Measurements from ENCODE around the gene RACGAP1.

Gene RACGAP1

DNA sequence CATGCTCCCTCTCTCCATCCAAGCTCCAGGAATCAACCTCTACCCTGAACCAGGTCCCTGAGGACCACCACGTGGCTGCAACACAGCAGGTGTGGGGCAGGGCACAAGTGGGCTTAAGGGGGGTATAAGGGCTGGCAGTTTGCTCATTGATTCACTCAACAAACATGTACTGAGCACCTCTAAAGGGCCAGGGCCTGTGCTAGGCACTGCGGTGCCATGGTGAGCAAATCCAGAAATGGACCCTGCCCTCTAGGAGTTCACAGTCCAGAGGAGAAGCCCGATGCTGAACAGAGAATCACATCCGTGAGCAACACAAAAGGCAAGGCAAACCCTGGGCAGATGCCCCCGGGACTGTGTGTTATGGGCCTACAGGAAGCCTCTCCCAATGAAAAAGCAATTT lies 81.2 kb downstream of the RACGAP1 start:
- Histone ChIP-seq H3K9me3 (ENCODE audit: insufficient read depth, low read depth, low read length) (no peaks in the 10 kb centered on the region), H4K91ac (ENCODE audit: low read depth, low read length) (no peak overlapping the region), H3K36me3 (ENCODE audit: control insufficient read depth in 1 of 2, insufficient read depth in 2 of 2, low read length in 2 of 2) (no peaks in the 10 kb centered on the region), H3K23ac (ENCODE audit: low read length) (no peak overlapping the region), H3K4me3 (ENCODE audit: low read depth, low read length) (no peak overlapping the region), H3K79me2 (ENCODE audit: control insufficient read depth, insufficient read depth, low read length, poor library complexity) (no peaks in the 10 kb centered on the region), H3K27ac (ENCODE audit: low read depth, low read length) (no peak overlapping the region), H3K4ac (ENCODE audit: low read depth, low read length) (no peak overlapping the region), H3K79me1 (ENCODE audit: low read length) (no peaks in the 10 kb centered on the region), H4K12ac (ENCODE audit: low read depth, low read length) (no peak overlapping the region), H3K14ac (ENCODE audit: low read length) (no peak overlapping the region), H2AK5ac (ENCODE audit: low read length) (no peak overlapping the region), H3K4me2 (ENCODE audit: low read length) (no peak overlapping the region), H4K8ac (ENCODE audit: low read depth, low read length) (no peak overlapping the region), H2AFZ (ENCODE audit: insufficient read depth, low read length, poor library complexity) (no peak overlapping the region), H3K18ac (ENCODE audit: low read length) (no peak overlapping the region), H2BK5ac (ENCODE audit: low read depth, low read length, poor library complexity) (no peak overlapping the region), H2BK12ac (ENCODE audit: low read length) (no peak overlapping the region), H2BK120ac (ENCODE audit: insufficient read depth, low read length, poor library complexity) (no peak overlapping the region), H3K9ac (ENCODE audit: low read length) (no peak overlapping the region), H3K4me1 (ENCODE audit: control insufficient read depth in 1 of 2, insufficient read depth in 2 of 2, low read length in 2 of 2) (peaks cover 0 to 2% of the 10 kb centered on the region in 2 experiments), H3K27me3 (ENCODE audit: insufficient read depth, low read length) (no peaks in the 10 kb centered on the region)
- no peak for DNase-seq
- no CpG with 5 or more reads among the region's 5 CpGs for WGBS (ENCODE audit: extremely low coverage, insufficient coverage, insufficient read length)

DNA sequence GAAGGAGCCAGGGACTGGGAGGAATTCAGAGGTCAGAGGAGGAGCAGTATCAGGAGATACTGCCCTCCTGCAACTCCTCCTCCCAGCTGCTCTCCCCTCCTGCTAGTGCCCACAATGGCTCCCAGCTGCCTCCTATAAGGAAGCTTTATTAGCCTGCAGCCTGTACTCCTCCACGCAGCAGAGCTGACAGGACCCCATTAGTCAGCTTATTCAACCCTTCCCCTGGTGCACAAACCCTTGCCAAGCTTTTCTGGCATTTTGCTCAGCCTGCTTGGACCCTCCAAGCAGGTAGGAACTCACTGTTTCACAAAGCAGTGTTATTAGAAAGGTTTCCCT lies 81.7 kb downstream of the RACGAP1 start:
- Histone ChIP-seq H3K4me2 (ENCODE audit: low read length) (no peak overlapping the region), H3K79me2 (ENCODE audit: control insufficient read depth, insufficient read depth, low read length, poor library complexity) (no peaks in the 10 kb centered on the region), H3K4ac (ENCODE audit: low read depth, low read length) (no peak overlapping the region), H3K14ac (ENCODE audit: low read length) (no peak overlapping the region), H2BK120ac (ENCODE audit: insufficient read depth, low read length, poor library complexity) (no peak overlapping the region), H3K9me3 (ENCODE audit: insufficient read depth, low read depth, low read length) (no peaks in the 10 kb centered on the region), H3K79me1 (ENCODE audit: low read length) (no peaks in the 10 kb centered on the region), H3K27ac (ENCODE audit: low read depth, low read length) (no peak overlapping the region), H4K8ac (ENCODE audit: low read depth, low read length) (no peak overlapping the region), H2BK5ac (ENCODE audit: low read depth, low read length, poor library complexity) (no peak overlapping the region), H3K27me3 (ENCODE audit: insufficient read depth, low read length) (no peaks in the 10 kb centered on the region), H3K36me3 (ENCODE audit: control insufficient read depth in 1 of 2, insufficient read depth in 2 of 2, low read length in 2 of 2) (no peaks in the 10 kb centered on the region), H3K4me3 (ENCODE audit: low read depth, low read length) (no peak overlapping the region), H3K23ac (ENCODE audit: low read length) (no peak overlapping the region), H2BK12ac (ENCODE audit: low read length) (no peak overlapping the region), H2AK5ac (ENCODE audit: low read length) (no peak overlapping the region), H4K91ac (ENCODE audit: low read depth, low read length) (no peak overlapping the region), H3K18ac (ENCODE audit: low read length) (no peak overlapping the region), H2AFZ (ENCODE audit: insufficient read depth, low read length, poor library complexity) (no peak overlapping the region), H3K9ac (ENCODE audit: low read length) (no peak overlapping the region), H3K4me1 (ENCODE audit: control insufficient read depth in 1 of 2, insufficient read depth in 2 of 2, low read length in 2 of 2) (peaks cover 0 to 2% of the 10 kb centered on the region in 2 experiments), H4K12ac (ENCODE audit: low read depth, low read length) (no peak overlapping the region)
- no peak for DNase-seq
- WGBS (ENCODE audit: extremely low coverage, insufficient coverage, insufficient read length): no CpG with 5 or more reads among the region's 1 CpG

DNA sequence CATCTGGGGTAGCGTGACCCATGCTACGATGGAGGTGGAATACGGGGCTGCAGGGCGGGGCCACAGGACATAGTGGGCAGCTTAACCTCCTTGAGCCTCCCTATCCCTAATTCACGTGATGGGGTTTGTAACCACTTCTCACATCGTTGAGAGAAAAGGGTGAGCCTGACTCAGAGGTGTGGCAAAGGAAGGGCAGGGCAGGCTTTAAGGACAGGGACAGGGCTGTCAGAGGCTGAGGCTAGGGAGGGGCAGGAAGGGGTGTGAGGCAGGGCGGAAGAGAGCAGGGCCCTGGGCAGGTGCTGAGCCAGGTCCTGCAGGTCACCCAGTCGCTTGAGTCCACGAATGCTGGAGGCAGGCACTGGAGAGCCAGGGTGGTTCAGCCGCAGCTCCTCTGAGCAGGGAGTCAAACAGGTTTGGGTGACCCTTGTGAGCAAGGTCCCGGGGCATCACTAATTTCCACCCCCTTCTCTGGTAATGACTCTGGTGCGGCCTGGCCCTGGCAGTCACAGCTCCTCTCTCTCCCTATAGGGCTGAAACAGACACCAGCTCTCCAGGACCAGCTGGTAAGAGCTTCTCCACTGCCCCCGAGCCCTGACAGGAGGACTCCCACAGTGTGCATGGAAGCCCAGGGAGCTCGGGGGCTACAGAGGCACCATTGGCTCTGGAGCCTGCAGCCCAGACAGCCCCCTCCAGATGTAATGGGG lies 82.2 kb downstream of the RACGAP1 start:
- Histone ChIP-seq H4K8ac (ENCODE audit: low read depth, low read length) (no peak overlapping the region), H2BK5ac (ENCODE audit: low read depth, low read length, poor library complexity) (no peak overlapping the region), H3K14ac (ENCODE audit: low read length) (no peak overlapping the region), H4K12ac (ENCODE audit: low read depth, low read length) (no peak overlapping the region), H3K79me2 (ENCODE audit: control insufficient read depth, insufficient read depth, low read length, poor library complexity) (no peaks in the 10 kb centered on the region), H3K18ac (ENCODE audit: low read length) (no peak overlapping the region), H3K4me3 (ENCODE audit: low read depth, low read length) (no peak overlapping the region), H3K27me3 (ENCODE audit: insufficient read depth, low read length) (no peaks in the 10 kb centered on the region), H4K91ac (ENCODE audit: low read depth, low read length) (no peak overlapping the region), H3K9me3 (ENCODE audit: insufficient read depth, low read depth, low read length) (no peaks in the 10 kb centered on the region), H3K4me1 (ENCODE audit: control insufficient read depth in 1 of 2, insufficient read depth in 2 of 2, low read length in 2 of 2) (peaks cover 0 to 2% of the 10 kb centered on the region in 2 experiments), H2BK12ac (ENCODE audit: low read length) (no peak overlapping the region), H3K9ac (ENCODE audit: low read length) (no peak overlapping the region), H2BK120ac (ENCODE audit: insufficient read depth, low read length, poor library complexity) (no peak overlapping the region), H3K23ac (ENCODE audit: low read length) (no peak overlapping the region), H3K27ac (ENCODE audit: low read depth, low read length) (no peak overlapping the region), H3K4ac (ENCODE audit: low read depth, low read length) (no peak overlapping the region), H3K36me3 (ENCODE audit: control insufficient read depth in 1 of 2, insufficient read depth in 2 of 2, low read length in 2 of 2) (no peaks in the 10 kb centered on the region), H2AFZ (ENCODE audit: insufficient read depth, low read length, poor library complexity) (no peak overlapping the region), H3K4me2 (ENCODE audit: low read length) (no peak overlapping the region), H3K79me1 (ENCODE audit: low read length) (no peaks in the 10 kb centered on the region), H2AK5ac (ENCODE audit: low read length) (no peak overlapping the region)
- WGBS (ENCODE audit: extremely low coverage, insufficient coverage, insufficient read length): no CpG with 5 or more reads among the region's 14 CpGs
- DNase-seq: no peak

DNA sequence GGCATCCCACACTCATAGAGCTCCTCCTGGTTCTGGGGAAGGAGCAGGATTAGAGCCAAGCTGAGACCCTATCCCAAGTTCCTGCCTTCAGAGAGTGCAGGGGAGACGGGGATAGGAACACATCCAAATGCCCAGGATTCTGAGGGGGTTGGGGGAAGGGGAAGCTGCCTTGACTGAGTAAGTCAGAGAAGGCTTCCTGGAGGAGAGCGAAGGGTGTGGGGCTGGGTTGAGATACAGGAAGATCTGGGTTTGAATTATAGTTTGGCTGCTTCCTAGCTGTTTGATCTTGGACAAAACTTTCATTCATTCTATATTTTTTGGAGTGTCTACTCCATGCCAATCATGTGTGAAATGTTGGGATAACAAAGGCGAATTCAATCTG lies 82.8 kb downstream of the RACGAP1 start:
- H4K91ac ChIP-seq (ENCODE audit: low read depth, low read length): no peak overlapping the region
- peaks cover 0 to 2% of the 10 kb centered on the region in 2 experiments for H3K4me1 ChIP-seq (ENCODE audit: control insufficient read depth in 1 of 2, insufficient read depth in 2 of 2, low read length in 2 of 2)
- no peak overlapping the region for H3K4me3 ChIP-seq (ENCODE audit: low read depth, low read length)
- H2BK12ac ChIP-seq (ENCODE audit: low read length): no peak overlapping the region
- no peak overlapping the region for H3K4me2 ChIP-seq (ENCODE audit: low read length)
- H3K9ac ChIP-seq (ENCODE audit: low read length): no peak overlapping the region
- no peaks in the 10 kb centered on the region for H3K9me3 ChIP-seq (ENCODE audit: insufficient read depth, low read depth, low read length)
- H3K4ac ChIP-seq (ENCODE audit: low read depth, low read length): no peak overlapping the region
- DNase-seq: no peak
- H2BK5ac ChIP-seq (ENCODE audit: low read depth, low read length, poor library complexity): no peak overlapping the region
- H3K27ac ChIP-seq (ENCODE audit: low read depth, low read length): no peak overlapping the region
- H3K27me3 ChIP-seq (ENCODE audit: insufficient read depth, low read length): no peaks in the 10 kb centered on the region
- no peaks in the 10 kb centered on the region for H3K36me3 ChIP-seq (ENCODE audit: control insufficient read depth in 1 of 2, insufficient read depth in 2 of 2, low read length in 2 of 2)
- H3K79me2 ChIP-seq (ENCODE audit: control insufficient read depth, insufficient read depth, low read length, poor library complexity): no peaks in the 10 kb centered on the region
- H3K14ac ChIP-seq (ENCODE audit: low read length): no peak overlapping the region
- no peak overlapping the region for H3K18ac ChIP-seq (ENCODE audit: low read length)
- no peaks in the 10 kb centered on the region for H3K79me1 ChIP-seq (ENCODE audit: low read length)
- WGBS (ENCODE audit: extremely low coverage, insufficient coverage, insufficient read length): no CpG with 5 or more reads among the region's 3 CpGs
- H2AFZ ChIP-seq (ENCODE audit: insufficient read depth, low read length, poor library complexity): no peak overlapping the region
- no peak overlapping the region for H2BK120ac ChIP-seq (ENCODE audit: insufficient read depth, low read length, poor library complexity)
- no peak overlapping the region for H2AK5ac ChIP-seq (ENCODE audit: low read length)
- no peak overlapping the region for H4K12ac ChIP-seq (ENCODE audit: low read depth, low read length)
- H4K8ac ChIP-seq (ENCODE audit: low read depth, low read length): no peak overlapping the region
- H3K23ac ChIP-seq (ENCODE audit: low read length): no peak overlapping the region

All from trophoblast cell (in vitro differentiated cells and primary cell).